Measurements from ENCODE around the gene CLCN7. TPM values are rescaled to one million over a fixed set of nuclear protein-coding genes. Genes with fewer than 3 reads are reported as not detected.

The CLCN7 gene
- total and polyA plus RNA-seq, 8 donors, result 8.7 to 489 (median 55.1) TPM

GRCh38 chr16:1468426-1468810 lies 6.4 kb downstream of the CLCN7 start:
- Histone ChIP-seq H3K36me3 (peaks cover 0 to 27% (median 17%) of the 10 kb centered on the region in 4 donors), H3K4me3 (no peak overlapping the region), H3K9me3 (no peaks in the 10 kb centered on the region), H3K4me1 (peaks cover under 1 to 50% (median 30%) of the 10 kb centered on the region in 4 donors), H3K27ac (no peak overlapping the region), H3K27me3 (no peaks in the 10 kb centered on the region)
- DNase-seq, result no peak
- intact Hi-C loops (cut with DNase I; ENCODE audit: low total_unique reads), result no loop called here
- WGBS, 5 donors, result 85 to 92% (median 89%) methylated on average over 22 of the region's 22 CpGs
- TF ChIP-seq EP300 (IDR thresholded peaks at IDR 0.05) (no peak), POLR2AphosphoS5 (IDR thresholded peaks at IDR 0.05) (no peak), POLR2A (IDR thresholded peaks at IDR 0.05) (no peak), CTCF (IDR thresholded peaks at IDR 0.05) (no peak)

- no peak for DNase-seq
- intact Hi-C loops (cut with DNase I; ENCODE audit: low total_unique reads), result no loop called here
- Histone ChIP-seq H3K27ac (no peak overlapping the region), H3K27me3 (no peaks in the 10 kb centered on the region), H3K9me3 (no peaks in the 10 kb centered on the region), H3K36me3 (peaks cover 0 to 36% (median 26%) of the 10 kb centered on the region in 4 donors), H3K4me1 (peaks cover 0 to 36% (median 16%) of the 10 kb centered on the region in 4 donors), H3K4me3 (no peak overlapping the region)
- no peak for TF ChIP-seq CTCF (IDR thresholded peaks at IDR 0.05)
- no peak for TF ChIP-seq POLR2AphosphoS5 (IDR thresholded peaks at IDR 0.05)
- TF ChIP-seq EP300 (IDR thresholded peaks at IDR 0.05), result no peak
- no peak for TF ChIP-seq POLR2A (IDR thresholded peaks at IDR 0.05)
- 66 to 85% (median 80%) methylated on average over 8 to 14 of the region's 14 CpGs for WGBS, 5 donors
Measured at GRCh38 chr16:1466968-1467521, 7.8 kb downstream of the CLCN7 start.

GRCh38 chr16:1466054-1466453 lies 8.8 kb downstream of the CLCN7 start:
- DNase-seq, result no peak
- H3K4me3 ChIP-seq, result no peak overlapping the region
- H3K27ac ChIP-seq, result no peak overlapping the region
- intact Hi-C loops (cut with DNase I; ENCODE audit: low total_unique reads), result no loop called here
- no peak for TF ChIP-seq CTCF (IDR thresholded peaks at IDR 0.05)
- no peak for TF ChIP-seq EP300 (IDR thresholded peaks at IDR 0.05)
- TF ChIP-seq POLR2AphosphoS5 (IDR thresholded peaks at IDR 0.05), result no peak
- TF ChIP-seq POLR2A (IDR thresholded peaks at IDR 0.05), result no peak
- WGBS, 5 donors, result 85 to 94% (median 91%) methylated on average over 22 to 24 of the region's 24 CpGs
- peaks cover 7 to 46% (median 36%) of the 10 kb centered on the region in 4 donors for H3K36me3 ChIP-seq
- peaks cover 0 to 27% (median 7%) of the 10 kb centered on the region in 4 donors for H3K4me1 ChIP-seq
- no peaks in the 10 kb centered on the region for H3K27me3 ChIP-seq
- no peaks in the 10 kb centered on the region for H3K9me3 ChIP-seq

- Histone ChIP-seq H3K27ac (no peak overlapping the region), H3K27me3 (no peaks in the 10 kb centered on the region), H3K9me3 (no peaks in the 10 kb centered on the region), H3K4me1 (peaks cover 0 to 21% (median 6%) of the 10 kb centered on the region in 4 donors), H3K4me3 (no peak overlapping the region), H3K36me3 (peaks cover 12 to 51% (median 41%) of the 10 kb centered on the region in 4 donors)
- no peak for DNase-seq
- TF ChIP-seq POLR2A (IDR thresholded peaks at IDR 0.05) (no peak), CTCF (IDR thresholded peaks at IDR 0.05) (no peak), POLR2AphosphoS5 (IDR thresholded peaks at IDR 0.05) (no peak), EP300 (IDR thresholded peaks at IDR 0.05) (no peak)
- WGBS, 5 donors, result 89 to 95% (median 93%) methylated on average over 7 to 13 of the region's 13 CpGs
- intact Hi-C loops (cut with DNase I; ENCODE audit: low total_unique reads), result no loop called here
Measured at GRCh38 chr16:1465567-1465915, 9.3 kb downstream of the CLCN7 start.

Measured in stomach (tissue), 9 donors.